ENCODE data around the gene MYO18B.

Gene MYO18B

DNA sequence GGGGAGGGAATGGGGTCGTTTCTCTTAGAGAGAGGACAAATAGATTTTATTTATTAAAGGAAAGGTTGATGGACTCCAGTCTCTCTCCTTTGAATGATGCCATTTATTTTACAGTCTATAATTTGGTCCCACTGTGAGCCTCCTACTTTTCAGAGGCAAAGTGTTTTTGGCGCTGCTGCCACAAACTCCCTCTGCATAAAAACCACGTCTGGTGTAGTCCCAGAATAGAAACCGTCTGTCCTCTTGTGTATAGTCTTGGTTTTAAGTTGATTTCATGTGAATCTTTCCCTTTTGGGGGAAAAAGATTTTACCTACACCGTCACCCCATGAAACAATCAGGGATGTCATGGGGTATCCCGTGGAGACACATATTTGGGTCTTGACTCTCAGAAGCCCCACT, 283.6 kb downstream of the MYO18B start:
- H3K27me3 ChIP-seq (replicated peaks; ENCODE audit: insufficient read depth, low read length), result peaks cover 69% of the 10 kb centered on the region

GRCh38 chr22:26027341-26027740, 285.4 kb downstream of the MYO18B start:
- Histone ChIP-seq H3F3A (ENCODE audit: insufficient read depth, low read length) (no peaks in the 10 kb centered on the region), H4K20me1 (ENCODE audit: insufficient read depth, low read length) (no peaks in the 10 kb centered on the region), H3K27ac (ENCODE audit: low read length) (no peak overlapping the region), H2AFZ (ENCODE audit: low read length) (no peak overlapping the region), H3K4me1 (ENCODE audit: low read length) (no peaks in the 10 kb centered on the region), H3K36me3 (replicated peaks; ENCODE audit: insufficient read depth, low read length) (no peaks in the 10 kb centered on the region), H3K9me3 (replicated peaks; ENCODE audit: insufficient read depth, low read length) (no peaks in the 10 kb centered on the region), H3K4me2 (ENCODE audit: low read depth, low read length) (no peak overlapping the region), H3K9ac (ENCODE audit: low read length) (no peak overlapping the region), H3K4me3 (ENCODE audit: low read length) (no peak overlapping the region), H3K9me2 (replicated peaks; ENCODE audit: insufficient read depth, low read length) (no peaks in the 10 kb centered on the region), H3K27me3 (replicated peaks; ENCODE audit: insufficient read depth, low read length) (peaks cover 85% of the 10 kb centered on the region), H3K79me2 (ENCODE audit: low read length) (no peaks in the 10 kb centered on the region)
- DNase-seq, result no peak
- TF ChIP-seq EZH2 (optimal IDR thresholded peaks at IDR 0.05; ENCODE audit: low read depth, low read length), result no peak
- no peak for TF ChIP-seq CTCF (IDR thresholded peaks at IDR 0.05; ENCODE audit: low read length)
- TF ChIP-seq EZH2phosphoT487 (IDR thresholded peaks at IDR 0.05; ENCODE audit: low read length), result no peak

More for the DNA sequence above, 283.6 kb downstream of the MYO18B start:
- H2AFZ ChIP-seq (ENCODE audit: low read length), result no peak overlapping the region
- H3K4me3 ChIP-seq (ENCODE audit: low read length), result no peak overlapping the region
- no peaks in the 10 kb centered on the region for H3K79me2 ChIP-seq (ENCODE audit: low read length)
- no peak overlapping the region for H3K9ac ChIP-seq (ENCODE audit: low read length)
- H3K4me2 ChIP-seq (ENCODE audit: low read depth, low read length), result no peak overlapping the region
- no peak for TF ChIP-seq CTCF (IDR thresholded peaks at IDR 0.05; ENCODE audit: low read length)
- TF ChIP-seq EZH2 (optimal IDR thresholded peaks at IDR 0.05; ENCODE audit: low read depth, low read length), result no peak
- no peak for TF ChIP-seq EZH2phosphoT487 (IDR thresholded peaks at IDR 0.05; ENCODE audit: low read length)
- no peaks in the 10 kb centered on the region for H4K20me1 ChIP-seq (ENCODE audit: insufficient read depth, low read length)
- H3K9me3 ChIP-seq (replicated peaks; ENCODE audit: insufficient read depth, low read length), result no peaks in the 10 kb centered on the region
- H3K4me1 ChIP-seq (ENCODE audit: low read length), result no peaks in the 10 kb centered on the region
- H3K36me3 ChIP-seq (replicated peaks; ENCODE audit: insufficient read depth, low read length), result no peaks in the 10 kb centered on the region
- DNase-seq, result no peak
- no peak overlapping the region for H3K27ac ChIP-seq (ENCODE audit: low read length)
- no peaks in the 10 kb centered on the region for H3K9me2 ChIP-seq (replicated peaks; ENCODE audit: insufficient read depth, low read length)
- no peaks in the 10 kb centered on the region for H3F3A ChIP-seq (ENCODE audit: insufficient read depth, low read length)

GRCh38 chr22:26031641-26032040, 289.7 kb downstream of the MYO18B start:
- Histone ChIP-seq H3K4me1 (ENCODE audit: low read length) (no peaks in the 10 kb centered on the region), H3K36me3 (replicated peaks; ENCODE audit: insufficient read depth, low read length) (no peaks in the 10 kb centered on the region), H3K9me2 (replicated peaks; ENCODE audit: insufficient read depth, low read length) (no peaks in the 10 kb centered on the region), H3F3A (ENCODE audit: insufficient read depth, low read length) (no peaks in the 10 kb centered on the region), H3K27me3 (replicated peaks; ENCODE audit: insufficient read depth, low read length) (peaks cover 67% of the 10 kb centered on the region), H3K79me2 (ENCODE audit: low read length) (no peaks in the 10 kb centered on the region), H3K9ac (ENCODE audit: low read length) (no peak overlapping the region), H3K4me2 (ENCODE audit: low read depth, low read length) (no peak overlapping the region), H4K20me1 (ENCODE audit: insufficient read depth, low read length) (no peaks in the 10 kb centered on the region), H3K9me3 (replicated peaks; ENCODE audit: insufficient read depth, low read length) (0 out of 2 replicates have a peak, but pooled peaks cover 3% of the 10 kb centered on the region), H2AFZ (ENCODE audit: low read length) (no peak overlapping the region), H3K4me3 (ENCODE audit: low read length) (no peak overlapping the region), H3K27ac (ENCODE audit: low read length) (no peak overlapping the region)
- TF ChIP-seq EZH2 (optimal IDR thresholded peaks at IDR 0.05; ENCODE audit: low read depth, low read length), result no peak
- no peak for TF ChIP-seq CTCF (IDR thresholded peaks at IDR 0.05; ENCODE audit: low read length)
- no peak for TF ChIP-seq EZH2phosphoT487 (IDR thresholded peaks at IDR 0.05; ENCODE audit: low read length)
- no peak for DNase-seq
